ENCODE results near the gene BACH2.

BACH2 gene

DNA sequence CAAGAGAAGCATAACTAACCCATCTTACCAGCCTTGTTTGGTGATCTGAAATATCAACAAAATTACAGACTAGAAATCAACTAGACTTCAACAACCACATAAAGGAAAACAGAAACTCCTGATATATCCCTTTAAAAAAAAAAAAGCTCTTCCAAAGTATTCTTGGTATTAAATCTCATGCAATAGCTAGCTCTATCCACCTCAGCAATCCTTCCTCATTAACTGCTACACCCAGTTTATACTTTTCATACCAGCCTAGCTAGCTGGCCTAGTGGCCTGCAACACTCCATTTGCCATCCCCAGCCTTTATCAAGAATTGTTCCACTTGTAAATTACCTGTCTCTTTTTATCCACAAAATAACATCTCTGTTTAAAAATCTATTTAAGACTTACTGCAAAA is 69.0 kb downstream of the BACH2 start:
- TF ChIP-seq, protein P1, sequence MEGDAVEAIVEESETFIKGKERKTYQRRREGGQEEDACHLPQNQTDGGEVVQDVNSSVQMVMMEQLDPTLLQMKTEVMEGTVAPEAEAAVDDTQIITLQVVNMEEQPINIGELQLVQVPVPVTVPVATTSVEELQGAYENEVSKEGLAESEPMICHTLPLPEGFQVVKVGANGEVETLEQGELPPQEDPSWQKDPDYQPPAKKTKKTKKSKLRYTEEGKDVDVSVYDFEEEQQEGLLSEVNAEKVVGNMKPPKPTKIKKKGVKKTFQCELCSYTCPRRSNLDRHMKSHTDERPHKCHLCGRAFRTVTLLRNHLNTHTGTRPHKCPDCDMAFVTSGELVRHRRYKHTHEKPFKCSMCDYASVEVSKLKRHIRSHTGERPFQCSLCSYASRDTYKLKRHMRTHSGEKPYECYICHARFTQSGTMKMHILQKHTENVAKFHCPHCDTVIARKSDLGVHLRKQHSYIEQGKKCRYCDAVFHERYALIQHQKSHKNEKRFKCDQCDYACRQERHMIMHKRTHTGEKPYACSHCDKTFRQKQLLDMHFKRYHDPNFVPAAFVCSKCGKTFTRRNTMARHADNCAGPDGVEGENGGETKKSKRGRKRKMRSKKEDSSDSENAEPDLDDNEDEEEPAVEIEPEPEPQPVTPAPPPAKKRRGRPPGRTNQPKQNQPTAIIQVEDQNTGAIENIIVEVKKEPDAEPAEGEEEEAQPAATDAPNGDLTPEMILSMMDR (conservative IDR thresholded peaks at IDR 0.05): no peak

DNA sequence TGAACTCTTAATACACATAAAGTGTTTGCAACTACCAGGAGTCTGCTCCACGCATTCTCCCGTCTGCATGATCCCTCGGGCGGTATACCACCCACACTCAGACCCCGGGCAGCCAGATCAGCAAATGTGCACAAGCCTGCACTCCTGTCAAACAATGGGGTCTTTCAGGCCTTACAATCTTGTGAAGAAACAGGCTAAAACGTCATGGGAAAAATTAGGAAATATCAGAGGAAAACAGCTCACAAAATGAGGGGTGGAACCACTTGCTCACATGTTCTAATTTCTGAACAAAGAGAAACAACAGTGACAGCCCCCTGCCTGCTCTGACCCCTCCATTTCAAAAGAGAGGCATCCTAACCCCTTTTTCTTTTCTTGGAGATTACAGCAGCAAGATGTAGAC is 69.4 kb downstream of the BACH2 start:
- no peak overlapping the region for H3K27ac ChIP-seq
- TF ChIP-seq, protein P1 (conservative IDR thresholded peaks at IDR 0.05): no peak

More for the DNA sequence above, 69.0 kb downstream of the BACH2 start:
- H3K27ac ChIP-seq: no peak overlapping the region

- H3K27ac ChIP-seq: no peak overlapping the region
- TF ChIP-seq, protein P1 (conservative IDR thresholded peaks at IDR 0.05): no peak
Observed at GRCh38 chr6:90226257-90226656, 70.4 kb downstream of the BACH2 start.

GRCh38 chr6:90224196-90224595 is 72.4 kb downstream of the BACH2 start:
- H3K27ac ChIP-seq: no peak overlapping the region
- TF ChIP-seq, protein P1 (conservative IDR thresholded peaks at IDR 0.05): no peak

DNA sequence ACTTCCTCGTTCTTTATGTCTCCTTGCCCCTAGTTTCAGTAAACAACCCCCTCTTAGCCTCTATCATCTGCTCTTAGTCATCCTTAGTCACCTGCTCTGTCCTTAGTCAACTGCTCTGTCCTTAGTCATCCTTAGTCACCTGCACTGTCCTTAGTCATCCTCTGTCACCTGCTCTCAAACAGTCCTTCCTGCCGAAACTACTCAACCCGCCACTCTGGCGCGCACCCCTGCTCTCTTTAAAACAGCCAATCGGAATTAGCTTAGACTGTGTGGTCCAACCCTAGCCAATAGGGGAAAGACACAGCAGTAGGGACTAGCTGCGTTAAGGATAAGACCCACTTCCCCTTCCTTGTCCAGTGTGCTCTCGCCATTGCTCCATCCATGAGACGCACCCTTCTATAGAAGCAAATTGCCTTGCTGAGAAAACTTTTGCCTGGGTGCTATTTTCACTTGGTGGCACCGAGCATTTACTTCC is 73.9 kb downstream of the BACH2 start:
- TF ChIP-seq, protein P1 (conservative IDR thresholded peaks at IDR 0.05): no peak
- no peak overlapping the region for H3K27ac ChIP-seq

DNA sequence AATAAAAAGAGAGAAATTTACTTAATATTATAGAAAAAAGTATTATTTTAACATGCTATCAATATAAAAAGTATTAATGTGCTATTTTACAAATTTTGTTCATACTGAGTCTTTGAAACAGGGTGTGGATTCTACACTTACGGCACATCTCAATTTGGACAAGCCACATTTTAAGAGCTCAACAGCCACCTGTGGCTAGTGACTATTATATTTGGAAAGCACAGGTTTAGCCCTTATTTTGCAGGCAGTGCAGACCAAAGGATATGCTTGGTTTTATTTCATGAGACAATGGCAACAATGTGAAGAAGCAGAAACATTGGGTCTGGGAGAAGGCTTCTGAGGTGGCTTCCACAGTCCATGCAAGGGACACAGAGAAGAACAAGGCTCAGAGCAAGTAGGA is 74.6 kb downstream of the BACH2 start:
- no peak overlapping the region for H3K27ac ChIP-seq
- TF ChIP-seq, protein P1 (conservative IDR thresholded peaks at IDR 0.05): no peak

- peak overlapping the region; percentile 93; the same call in 1 of the 2 replicates for H3K27ac ChIP-seq
- TF ChIP-seq, protein P1 (conservative IDR thresholded peaks at IDR 0.05): no peak
Observed at GRCh38 chr6:90221403-90221802, 75.2 kb downstream of the BACH2 start.
